Stimulated activated CD4-positive, alpha-beta T cell treated with anti-CD3 and anti-CD28 coated beads, Interleukin-1b, Interleukin-23, amount 100 ng/mL, for 4 hours (primary cell): Measurements from ENCODE around the gene RNF151.

Source experiments
- DNase-seq, 2 donors: peaks; one replicate each; pipeline ENCODE4 v3.0.0-alpha.2; 2020; ENCODE audit warnings: low read depth in 2 of 2

Gene RNF151

DNA sequence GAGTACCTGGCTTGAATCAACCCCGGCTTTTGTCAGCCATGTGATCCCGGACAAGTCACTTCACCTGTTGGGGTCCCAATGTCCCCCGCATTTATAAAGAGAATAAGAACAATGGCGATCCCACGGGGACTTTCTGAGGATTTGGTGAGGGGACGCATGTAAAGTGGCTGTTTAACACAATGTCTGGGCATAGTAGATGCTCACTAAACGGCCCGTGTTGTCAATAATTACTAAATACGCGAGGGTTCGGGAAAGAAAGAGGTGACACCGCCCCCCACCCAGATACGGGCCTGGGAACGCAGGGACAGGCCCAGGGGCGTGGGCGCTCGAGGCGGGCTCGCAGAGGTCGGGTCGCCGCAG, 24.9 kb downstream of the RNF151 start:
- no peak for DNase-seq

DNA sequence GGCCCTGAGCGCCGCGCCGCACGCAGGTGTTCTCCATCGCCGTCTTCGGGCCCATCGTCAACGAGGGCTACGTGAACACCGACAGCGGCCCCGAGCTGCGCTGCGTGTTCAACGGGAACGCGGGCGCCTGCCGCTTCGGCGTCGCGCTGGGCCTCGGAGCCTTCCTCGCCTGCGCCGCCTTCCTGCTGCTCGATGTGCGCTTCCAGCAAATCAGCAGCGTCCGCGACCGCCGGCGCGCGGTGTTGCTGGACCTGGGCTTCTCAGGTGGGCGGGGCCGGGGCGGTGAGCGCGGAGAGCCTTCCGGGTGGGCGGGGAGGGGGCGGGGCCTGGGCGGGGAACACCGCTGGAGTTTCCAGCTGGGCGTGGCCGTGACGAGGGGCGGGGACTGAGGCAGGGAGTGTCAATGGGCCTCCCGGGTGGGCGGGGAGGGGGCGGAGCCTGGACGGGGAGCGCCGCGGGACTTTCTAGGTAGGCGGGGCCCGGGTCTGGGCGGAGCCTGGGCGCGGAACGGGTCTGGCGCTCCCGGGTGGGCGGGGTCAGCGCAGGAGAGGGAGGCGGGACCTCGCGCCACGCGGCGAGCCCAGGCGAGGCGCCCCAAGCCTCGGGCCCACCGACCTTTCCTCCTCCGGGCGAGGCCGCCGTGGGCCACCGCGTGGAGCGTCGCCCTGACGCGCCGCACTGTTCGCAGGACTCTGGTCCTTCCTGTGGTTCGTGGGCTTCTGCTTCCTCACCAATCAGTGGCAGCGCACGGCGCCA, 25.5 kb downstream of the RNF151 start:
- DNase-seq, result peak; percentile 99

DNA sequence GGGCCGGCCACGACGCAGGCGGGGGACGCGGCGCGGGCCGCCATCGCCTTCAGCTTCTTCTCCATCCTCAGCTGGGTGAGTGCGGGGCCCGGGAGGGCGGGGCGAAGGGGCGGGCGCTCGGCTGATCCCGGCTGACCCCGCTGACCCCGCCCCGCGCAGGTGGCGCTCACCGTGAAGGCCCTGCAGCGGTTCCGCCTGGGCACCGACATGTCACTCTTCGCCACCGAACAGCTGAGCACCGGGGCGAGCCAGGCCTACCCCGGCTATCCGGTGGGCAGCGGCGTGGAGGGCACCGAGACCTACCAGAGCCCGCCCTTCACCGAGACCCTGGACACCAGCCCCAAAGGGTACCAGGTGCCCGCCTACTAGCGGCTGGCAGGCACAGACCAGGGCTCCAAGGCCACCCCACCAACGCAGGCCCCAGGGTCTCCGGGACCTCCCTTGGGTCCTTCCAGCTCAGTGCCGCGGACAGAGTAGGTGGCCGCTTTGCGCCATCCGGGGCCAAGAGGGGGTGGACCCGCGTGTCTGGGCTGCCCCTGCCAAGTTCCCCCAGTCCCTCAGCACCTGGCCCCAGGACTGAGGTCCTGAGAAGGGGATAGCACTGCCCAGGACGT, 26.2 kb downstream of the RNF151 start:
- DNase-seq, result no peak

DNA sequence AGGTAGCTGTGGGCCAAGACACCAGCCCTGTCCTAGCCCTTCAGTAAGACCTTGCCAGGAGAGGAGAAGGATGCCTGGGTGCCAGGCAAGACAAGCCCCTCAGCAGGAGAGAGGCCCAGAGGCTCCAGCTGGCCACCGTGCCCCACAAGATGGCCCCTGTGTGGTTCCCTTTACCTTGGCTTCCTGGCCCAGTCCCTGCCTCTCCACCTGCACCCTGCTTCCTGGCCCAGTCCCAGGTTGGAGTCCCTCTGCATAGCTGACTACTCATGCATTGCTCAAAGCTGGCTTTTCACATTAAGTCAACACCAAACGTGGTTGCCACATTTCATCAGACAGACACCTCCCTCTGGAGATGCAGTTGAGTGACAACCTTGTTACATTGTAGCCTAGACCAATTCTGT, 27.1 kb downstream of the RNF151 start:
- DNase-seq, result no peak

DNA sequence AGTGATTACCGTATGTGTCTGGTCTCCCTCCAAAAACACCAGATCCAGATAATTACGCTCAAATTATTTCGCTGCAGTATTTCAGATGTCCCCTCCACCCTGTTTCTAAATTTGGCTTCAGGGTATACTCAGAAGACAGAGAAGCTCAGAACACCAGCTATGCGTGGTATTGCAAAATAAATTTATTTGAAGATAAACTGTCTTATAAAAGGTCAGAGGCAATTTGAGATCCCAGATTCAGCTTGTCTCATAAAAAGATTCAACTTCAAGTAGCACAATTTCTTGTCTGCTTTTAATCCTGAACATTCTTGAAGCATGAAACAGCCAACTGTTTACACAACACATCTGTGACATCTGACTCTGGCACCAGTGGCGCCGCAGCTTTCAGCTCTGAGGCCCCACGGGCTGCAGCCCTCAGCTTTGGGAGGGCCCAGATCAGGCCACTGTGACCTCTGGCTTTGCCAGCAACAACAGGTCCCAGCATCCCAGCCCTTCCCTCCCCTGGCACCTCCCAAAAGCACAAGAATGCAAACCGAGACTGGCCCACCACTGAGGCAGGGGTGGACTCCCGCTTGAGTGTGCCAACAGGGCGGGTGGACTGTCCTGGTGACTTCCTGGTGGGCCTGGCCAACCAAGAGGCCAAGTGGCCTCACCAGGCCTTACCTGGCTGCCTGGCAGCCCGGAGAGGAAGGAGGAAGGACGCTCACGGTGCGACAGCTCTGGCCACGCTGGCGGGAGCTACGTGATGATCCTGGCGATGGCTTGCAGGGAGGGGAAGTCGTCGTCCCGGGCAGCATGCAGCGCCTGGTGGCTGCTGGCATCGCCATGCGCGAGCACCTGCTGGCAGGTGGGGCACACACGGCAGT, 31.1 kb downstream of the RNF151 start:
- DNase-seq, result no peak

DNA sequence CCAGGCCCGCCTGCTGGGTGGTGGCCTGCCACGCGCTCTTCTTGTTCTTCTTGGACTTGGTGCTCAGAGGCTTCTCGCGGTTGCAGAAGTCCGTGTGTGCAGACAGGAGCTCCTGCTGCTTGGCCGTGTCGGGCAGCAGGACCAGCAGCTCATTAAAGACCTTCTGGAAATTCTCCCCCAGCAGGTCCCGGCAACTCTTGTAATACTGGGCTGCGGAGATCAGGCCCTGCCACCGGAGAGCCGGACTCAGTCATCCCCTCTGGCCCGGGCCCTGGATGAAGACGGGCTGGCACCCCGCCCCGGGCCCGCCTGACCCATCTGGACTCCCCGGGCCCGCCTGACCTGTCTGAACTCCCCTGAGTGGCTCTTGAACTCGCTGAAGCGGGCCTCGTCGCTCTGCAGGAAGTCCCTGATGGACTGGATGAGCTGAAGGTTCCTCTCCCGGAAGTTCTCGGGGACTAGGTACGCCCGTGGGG, 31.7 kb downstream of the RNF151 start:
- no peak for DNase-seq

DNA sequence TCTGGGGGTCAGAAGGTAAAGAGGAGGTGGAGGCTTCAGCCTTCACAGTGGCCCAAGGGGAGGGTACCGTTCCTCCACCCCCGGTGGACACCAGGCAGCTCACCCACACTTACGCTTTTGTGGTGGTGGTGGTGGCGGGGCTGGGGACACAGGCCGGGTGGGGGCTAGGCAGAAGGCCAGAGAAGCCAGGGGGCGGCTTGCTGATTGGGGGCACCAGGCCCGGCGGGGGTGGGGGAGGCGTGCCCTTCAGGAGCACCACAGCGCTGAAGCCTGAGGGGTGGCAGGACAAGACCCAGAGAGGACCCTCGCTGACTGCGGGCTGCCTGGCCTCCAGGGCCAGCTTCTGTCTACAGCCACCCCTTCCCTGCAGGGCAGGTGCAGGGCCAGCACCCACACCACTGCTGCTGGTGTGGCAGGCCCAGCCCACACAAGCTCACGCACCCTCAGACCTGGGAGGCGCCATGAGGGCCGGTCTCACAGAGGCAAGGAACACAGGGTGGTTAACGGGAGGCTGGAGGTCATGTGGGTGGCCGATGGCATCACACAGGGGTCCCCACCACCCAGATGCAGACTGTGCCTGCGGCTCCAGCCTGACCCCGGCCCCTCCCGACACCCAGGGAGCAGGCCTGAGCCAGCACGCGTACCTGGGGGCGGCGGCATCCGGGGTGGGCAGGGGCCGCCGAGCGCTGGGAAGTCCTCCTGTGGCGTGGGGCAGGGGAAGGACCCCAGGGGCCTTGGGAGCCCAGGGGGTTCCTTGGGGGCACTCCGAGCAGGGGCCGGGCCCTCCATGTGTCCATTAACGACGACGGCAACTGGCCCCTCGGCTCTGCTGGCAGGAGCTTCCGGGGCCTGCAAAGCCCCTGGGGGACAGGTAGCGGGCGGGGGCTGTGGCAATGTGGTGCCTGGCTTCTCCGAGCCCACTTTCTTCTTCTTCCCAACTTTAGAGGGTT, 32.5 kb downstream of the RNF151 start:
- DNase-seq, result no peak

DNA sequence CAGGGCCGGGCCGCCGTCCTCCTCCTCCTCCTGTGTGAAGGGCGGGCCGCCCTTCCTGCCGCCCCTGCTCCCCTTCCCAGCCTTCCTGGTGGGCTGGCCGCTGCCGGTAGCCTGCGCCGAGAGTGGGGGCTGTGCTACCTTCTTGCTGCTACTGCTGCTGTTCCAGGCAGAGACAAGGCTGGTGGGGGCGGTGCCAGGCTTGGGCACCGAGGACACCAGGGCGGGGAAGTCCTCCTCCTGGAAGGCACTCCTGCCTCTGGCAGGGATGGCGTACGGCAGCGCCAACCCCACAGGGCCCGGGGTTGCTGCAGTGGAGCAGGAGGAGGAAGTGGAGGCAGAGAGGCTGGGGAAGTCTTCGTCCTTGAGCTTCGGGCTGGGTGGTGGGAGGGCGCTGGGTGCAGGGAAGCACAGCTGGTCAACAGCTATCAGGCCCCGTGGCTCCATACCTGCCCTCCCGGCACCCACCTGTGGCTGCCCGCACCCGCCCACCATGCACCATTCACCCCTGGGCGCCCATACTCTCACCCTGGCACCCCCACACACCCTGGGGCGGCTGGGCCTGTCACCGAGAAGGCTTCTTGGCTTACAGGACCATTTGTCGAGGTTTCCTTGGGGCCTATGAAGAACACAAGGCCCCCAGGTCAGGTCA, 33.3 kb downstream of the RNF151 start:
- DNase-seq, result no peak

DNA sequence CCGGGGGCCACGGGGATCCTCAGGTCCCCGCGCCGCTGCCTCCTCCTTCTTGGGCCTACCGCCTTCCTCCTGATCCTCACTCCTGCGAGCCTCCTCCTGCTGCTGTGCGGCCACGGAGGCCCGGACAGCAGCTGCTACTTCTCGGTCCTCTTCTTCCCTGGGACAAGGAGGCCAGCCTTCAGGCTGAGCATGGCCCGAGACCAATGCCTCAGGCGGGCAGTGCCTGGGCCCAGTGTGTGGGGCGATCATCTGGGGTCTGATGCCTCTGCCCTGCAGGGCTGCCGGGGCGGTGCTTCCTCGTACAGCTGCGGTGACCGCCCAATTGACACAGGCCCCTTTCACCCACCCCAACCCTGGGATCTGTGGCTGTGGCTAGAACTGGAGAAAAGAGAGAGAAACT, 34.4 kb downstream of the RNF151 start:
- DNase-seq, result no peak

DNA sequence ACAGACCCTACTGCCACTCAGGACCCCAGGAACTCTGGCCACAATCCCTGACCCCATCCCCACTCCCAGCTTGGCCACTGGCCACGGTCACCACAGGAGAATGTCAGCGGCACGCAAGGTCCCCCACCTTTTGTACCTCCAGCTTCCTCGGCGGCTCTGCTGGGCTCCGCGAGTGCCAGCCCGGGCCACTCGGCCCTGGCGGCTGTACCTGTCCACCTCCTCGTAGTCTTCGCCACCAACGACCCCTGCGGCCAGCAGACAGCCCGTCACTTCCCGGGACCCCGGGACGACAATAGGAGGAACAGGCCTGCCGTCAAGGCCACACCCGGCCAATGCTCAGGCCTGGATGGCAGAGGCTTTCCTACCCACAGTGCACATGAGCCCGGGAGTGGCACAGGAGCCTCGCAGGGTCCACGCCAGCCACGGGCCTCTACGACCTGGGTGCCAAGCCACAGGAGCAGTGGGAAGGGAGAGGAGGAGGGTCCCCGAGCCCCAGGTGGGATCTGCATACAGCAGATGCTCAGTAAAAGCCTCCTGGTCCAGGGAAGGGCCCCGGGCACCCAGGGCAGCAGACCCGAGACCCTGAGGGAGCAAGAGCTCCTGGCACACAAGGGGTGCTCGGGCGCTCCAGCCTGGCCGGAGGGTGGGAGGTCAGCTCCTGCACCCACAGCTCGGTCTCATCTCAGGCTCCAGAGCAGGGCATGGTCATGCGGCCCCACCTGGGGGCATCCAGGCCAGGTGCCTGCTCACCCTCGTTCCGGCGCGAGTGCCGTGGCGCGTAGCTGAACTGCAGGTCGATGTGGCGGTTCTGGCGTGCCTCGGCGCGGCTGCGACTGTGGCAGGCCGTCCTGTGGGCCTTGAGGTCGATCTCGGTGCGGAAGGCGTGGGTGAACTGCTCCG, 35.0 kb downstream of the RNF151 start:
- no peak for DNase-seq

DNA sequence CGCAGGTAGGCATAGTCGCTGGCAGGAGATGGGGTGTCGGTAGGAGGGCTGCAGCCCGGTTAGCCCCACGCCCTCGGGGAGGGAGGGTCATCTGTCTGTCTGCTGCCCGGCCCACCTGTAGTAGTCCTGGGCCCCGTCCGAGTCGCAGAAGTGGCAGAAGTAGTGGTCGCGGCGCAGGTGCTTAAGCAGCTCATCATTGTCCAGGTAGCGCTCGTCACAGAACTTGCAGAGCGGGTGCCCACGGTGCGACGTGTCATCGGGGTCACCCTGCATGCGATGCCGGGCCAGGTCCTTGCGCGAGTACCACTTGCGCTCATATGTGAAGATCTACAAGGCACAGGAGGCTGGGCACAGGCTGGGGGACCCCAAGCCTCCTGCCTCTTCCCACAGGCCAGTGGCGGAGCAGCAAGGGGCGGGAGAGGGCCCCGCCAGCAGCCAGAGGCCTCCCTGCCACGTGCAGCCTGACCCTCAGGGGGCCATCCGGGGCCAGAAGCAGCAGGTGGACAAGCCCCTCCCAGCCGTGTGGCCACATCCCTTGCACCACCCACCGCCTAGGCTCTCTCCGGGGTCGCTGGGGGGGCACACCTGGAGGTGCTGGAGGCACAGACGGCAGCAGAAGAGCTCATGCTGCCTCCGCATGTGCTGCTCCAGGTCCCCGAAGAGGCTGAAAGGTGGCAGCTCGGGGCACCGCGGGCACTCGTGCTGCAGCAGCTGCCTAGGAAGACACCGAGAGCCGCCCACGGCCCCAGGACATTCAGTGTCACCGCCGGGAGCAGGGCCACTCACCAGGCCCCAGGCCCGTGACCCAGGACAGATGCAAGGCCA, 36.0 kb downstream of the RNF151 start:
- no peak for DNase-seq

DNA sequence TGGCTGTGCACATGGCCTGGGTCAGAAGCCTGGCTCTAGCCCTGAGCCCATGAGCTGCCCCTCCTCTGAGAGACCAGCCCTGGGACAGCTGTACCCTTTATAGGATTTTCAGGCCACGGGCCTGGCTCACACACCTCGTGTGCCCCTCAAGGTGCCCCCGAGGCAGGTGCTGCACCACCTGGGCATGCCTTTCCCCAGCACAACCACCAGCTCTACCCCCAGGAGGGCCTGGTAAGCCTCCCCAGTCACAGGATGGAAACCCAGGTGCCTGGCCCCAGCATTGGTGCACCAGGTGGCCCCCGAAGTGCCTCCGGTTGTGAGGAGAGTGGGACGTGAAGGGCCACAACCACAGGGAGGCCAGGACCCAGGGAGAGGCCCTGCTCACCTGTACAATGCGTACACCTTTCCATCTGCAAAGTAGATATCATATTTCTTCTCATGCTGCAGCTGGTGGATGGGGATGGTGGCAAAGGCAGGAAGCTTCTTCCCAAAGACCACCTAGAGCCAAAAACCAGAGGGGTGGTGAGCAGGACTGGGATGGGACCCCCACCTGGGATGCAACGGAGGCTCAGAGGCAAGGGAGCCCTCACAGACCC, 36.7 kb downstream of the RNF151 start:
- no peak for DNase-seq

DNA sequence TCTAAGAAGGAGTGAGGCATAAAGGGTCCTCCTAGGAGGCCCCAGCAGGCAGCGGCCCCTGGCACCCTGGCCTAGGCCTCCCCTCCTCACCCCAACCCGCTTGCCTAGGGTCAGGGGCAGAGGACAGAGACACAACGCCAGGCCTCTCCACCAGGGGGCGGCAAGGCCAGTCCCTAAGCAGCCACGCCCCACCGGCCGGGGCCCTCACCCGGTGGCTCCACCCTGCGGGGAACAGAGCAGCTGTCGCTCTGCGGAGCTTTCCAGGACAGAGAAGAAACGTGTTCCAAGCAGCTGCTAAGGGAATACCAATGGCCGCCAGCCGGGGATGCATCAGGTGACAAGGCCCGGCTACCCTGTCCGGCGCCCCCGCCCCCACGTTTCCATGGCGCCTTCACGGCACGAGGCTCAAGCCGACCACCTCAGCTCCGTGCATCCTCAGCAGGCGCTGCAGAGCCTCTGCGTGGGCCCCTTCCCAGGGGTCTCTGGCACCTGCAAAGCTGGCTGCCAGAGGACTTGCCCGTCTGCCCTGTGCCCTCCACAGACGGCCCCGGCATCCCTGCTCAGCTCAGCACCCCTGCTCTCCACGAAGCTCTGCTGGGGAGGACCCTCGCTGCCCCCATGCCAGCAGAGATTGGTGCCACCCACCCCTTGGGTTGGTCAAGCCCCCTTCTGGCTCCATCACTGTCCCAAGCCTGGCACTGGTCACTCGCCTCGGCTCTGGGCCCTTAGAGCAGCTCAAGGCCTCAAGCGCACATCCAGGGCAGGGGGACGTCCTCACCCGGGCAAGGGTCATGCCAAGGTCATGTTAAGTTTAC, 37.4 kb downstream of the RNF151 start:
- DNase-seq, result peak; percentile 71 to 85

DNA sequence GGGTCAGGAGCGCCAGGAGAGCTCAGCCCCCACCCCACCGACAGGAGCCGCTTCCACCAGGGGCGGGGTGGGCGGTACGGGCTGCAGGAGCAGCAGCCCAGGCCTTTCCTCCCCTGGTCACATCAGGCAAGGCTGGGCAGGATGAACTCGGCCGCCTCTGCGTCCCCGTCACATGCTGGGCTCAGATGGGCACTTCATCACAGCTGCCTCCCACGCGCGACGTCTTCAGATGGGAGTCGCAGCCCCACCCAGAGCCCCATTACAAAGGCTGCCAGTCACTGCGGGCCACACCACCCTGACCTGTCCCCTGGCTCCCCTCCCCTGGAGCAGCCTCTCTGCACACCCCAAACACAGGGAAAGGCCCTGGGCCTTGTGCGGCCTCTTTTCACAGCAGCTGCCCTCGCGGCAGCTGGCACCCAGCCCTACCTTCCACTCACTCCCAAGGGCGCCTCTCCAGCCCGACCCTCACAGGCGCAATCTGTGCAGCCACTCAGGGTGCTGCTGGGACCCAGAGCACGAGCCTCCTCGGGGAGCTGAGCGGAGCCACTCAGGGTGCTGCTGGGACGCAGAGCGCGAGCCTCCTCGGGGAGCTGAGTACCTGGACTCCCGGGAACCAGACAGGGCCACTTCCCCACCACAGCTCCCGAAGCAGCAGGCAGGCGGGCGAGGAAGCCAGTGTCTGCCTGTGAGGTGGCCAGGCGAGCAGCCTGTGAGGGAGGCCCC, 38.3 kb downstream of the RNF151 start:
- DNase-seq, result no peak

DNA sequence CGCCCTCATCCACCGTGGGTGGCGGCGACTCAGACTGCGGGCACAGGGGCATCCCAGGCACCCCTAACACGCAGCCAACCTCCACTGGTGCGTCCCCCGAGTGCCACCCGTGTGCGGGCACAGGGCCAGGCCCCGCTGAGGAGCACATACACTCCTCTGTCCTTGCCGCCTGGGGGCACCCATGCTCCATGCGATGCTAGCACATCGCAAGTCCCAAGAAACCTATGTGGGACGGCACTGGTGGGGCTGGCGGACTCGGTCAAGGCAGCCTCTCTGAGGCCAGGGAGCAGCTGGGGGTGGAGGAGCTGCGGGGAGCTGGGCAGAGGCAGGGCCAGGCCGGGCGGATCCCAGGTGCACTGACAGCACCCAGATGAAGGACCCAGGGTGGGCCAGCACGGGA, 39.0 kb downstream of the RNF151 start:
- DNase-seq, result no peak

DNA sequence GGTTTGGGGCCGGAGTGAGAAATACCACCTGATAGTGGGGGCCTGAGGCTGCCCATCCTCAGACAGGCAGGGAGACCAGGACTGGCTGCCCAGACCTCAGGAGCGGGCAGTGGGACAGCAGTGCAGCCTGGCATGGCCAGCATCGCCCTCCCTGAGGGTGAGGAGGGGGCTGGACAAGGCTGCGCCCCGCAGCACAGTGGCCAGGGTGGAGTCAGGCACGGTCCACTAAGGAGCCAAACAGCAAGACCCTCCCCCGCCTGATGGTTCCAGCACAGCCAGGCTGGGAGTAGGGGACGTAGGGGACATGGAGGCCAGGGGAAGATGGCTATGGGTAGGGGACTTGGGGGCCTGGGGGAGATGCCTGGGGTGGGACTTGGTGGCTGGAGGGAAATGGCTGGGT, 39.7 kb downstream of the RNF151 start:
- no peak for DNase-seq
